Stomach (tissue), 4 donors: ENCODE measurements around the gene GABRB3.

Experiments used
- CTCF ChIP-seq, 7 experiments: fragments of 450-650 bp in 4 of 7; fragments of 200-600 bp in 3 of 7; sonication (generic) in 3 of 7; IDR thresholded peaks; one replicate each; pipeline ENCODE4 v1.5.1; 2016 to 2019; ENCODE audit warnings: antibody characterized with exemption in 7 of 7, control low read depth in 2 of 7, mild to moderate bottlenecking in 1 of 7
- EP300 ChIP-seq: sonication (generic); formaldehyde crosslinking; IDR thresholded peaks from one replicate; pipeline ENCODE4 v1.6.1; 2017; ENCODE audit warnings: antibody characterized with exemption
- POLR2A ChIP-seq, 4 donors: fragments of 450-650 bp; IDR thresholded peaks; one replicate each; pipeline ENCODE4 v1.6.1; 2016; ENCODE audit warnings: antibody characterized with exemption in 4 of 4, control low read depth in 2 of 4, mild to moderate bottlenecking in 1 of 4, moderate library complexity in 1 of 4
- POLR2AphosphoS5 ChIP-seq, 3 donors: sonication (generic); formaldehyde crosslinking; IDR thresholded peaks; one replicate each; pipeline ENCODE4 v1.6.1; 2016; ENCODE audit warnings: antibody characterized with exemption in 3 of 3

DNA sequence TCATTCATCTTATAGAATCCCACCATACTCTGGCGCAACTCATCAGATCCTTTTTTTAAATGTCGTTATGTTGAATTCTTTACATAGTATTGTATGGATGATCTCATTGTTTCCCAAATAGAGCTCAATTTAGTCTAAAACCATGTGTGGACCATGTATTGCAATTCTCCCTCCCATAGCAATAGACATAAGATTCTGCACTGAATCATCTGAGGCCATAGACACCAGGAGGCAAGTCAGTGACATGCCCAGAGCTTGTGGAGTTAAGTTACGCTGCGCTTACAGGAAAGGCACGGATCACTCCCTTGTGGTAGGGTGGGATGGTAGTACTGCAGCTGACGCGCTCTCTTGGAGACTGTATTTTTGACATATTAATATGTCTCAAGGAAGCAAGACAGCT, 211.0 kb downstream of the GABRB3 start:
- TF ChIP-seq EP300 = no peak
- no peak for TF ChIP-seq CTCF (IDR thresholded peaks at IDR 0.05)
- TF ChIP-seq POLR2A (IDR thresholded peaks at IDR 0.05) = no peak
- TF ChIP-seq POLR2AphosphoS5 (IDR thresholded peaks at IDR 0.05) = no peak
